ENCODE measurements around the gene TBC1D30.

- TF ChIP-seq, protein P1, sequence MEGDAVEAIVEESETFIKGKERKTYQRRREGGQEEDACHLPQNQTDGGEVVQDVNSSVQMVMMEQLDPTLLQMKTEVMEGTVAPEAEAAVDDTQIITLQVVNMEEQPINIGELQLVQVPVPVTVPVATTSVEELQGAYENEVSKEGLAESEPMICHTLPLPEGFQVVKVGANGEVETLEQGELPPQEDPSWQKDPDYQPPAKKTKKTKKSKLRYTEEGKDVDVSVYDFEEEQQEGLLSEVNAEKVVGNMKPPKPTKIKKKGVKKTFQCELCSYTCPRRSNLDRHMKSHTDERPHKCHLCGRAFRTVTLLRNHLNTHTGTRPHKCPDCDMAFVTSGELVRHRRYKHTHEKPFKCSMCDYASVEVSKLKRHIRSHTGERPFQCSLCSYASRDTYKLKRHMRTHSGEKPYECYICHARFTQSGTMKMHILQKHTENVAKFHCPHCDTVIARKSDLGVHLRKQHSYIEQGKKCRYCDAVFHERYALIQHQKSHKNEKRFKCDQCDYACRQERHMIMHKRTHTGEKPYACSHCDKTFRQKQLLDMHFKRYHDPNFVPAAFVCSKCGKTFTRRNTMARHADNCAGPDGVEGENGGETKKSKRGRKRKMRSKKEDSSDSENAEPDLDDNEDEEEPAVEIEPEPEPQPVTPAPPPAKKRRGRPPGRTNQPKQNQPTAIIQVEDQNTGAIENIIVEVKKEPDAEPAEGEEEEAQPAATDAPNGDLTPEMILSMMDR (IDR thresholded peaks at IDR 0.05; ENCODE audit: low read length): no peak
- TF ChIP-seq EZH2 (optimal IDR thresholded peaks at IDR 0.05; ENCODE audit: low read depth, low read length): no peak
- no peak for TF ChIP-seq EZH2phosphoT487 (IDR thresholded peaks at IDR 0.05; ENCODE audit: low read length)
These were observed 94.4 kb downstream of the TBC1D30 start for GRCh38 chr12:64918801-64919200.
